HT1080 (cell line): Measurements from ENCODE around the gene PTBP3. TPM values are rescaled to one million over a fixed set of nuclear protein-coding genes. Genes with fewer than 3 reads are reported as not detected.

Experiments
- DNase-seq: peaks from one replicate; pipeline ENCODE4 v3.0.0-alpha.2; 2015; ENCODE audit warnings: low read depth
- total RNA-seq: library from RNA; depleted of rRNA; stranded (reverse); fragments of >200 nt; shearing (Covaris generic); gene quantifications from 2 replicates; pipeline ENCODE4 v1.2.3, GENCODE V29; 2014

PTBP3 gene
- total RNA-seq, 1 experiment from 2014 or later, result 49.5 TPM

GRCh38 chr9:112361601-112362000, 28.2 kb upstream of the PTBP3 start:
- DNase-seq, result peak; percentile 20

GRCh38 chr9:112360047-112360804, 26.8 kb upstream of the PTBP3 start:
- peak; percentile 69 for DNase-seq

- no peak for DNase-seq
Measured at GRCh38 chr9:112355427-112355897, 22.0 kb upstream of the PTBP3 start.

DNA sequence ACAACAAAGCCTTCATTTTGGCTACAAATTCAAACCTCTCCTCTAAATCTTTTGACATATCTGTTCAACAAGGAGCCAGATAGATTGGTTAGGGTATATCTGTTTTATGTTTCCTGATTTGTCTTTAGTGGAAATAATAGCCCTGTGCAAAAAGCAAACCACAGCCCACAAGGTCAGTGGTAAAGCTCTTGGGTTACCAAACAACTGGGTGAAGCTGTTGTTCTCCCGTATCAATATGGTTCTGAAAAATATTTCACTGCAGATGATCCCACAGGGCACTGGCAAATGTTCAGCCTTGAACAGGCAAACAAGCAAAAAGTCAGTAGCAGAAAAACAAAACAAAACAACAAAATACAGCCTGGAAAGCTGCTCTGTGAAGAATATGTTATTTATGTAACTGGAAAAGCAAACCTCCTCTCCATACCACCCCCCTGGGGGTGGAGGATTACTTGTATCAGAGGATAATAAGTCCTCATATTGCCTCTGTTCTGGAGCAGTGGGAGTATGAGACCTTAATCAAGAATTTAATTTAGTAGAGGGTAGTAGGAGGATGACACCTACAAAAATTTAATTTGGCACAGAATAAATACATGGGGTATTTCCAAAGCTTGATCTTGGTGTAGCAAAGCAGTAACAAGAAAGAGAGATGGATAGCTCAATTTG, 20.8 kb upstream of the PTBP3 start:
- no peak for DNase-seq

DNA sequence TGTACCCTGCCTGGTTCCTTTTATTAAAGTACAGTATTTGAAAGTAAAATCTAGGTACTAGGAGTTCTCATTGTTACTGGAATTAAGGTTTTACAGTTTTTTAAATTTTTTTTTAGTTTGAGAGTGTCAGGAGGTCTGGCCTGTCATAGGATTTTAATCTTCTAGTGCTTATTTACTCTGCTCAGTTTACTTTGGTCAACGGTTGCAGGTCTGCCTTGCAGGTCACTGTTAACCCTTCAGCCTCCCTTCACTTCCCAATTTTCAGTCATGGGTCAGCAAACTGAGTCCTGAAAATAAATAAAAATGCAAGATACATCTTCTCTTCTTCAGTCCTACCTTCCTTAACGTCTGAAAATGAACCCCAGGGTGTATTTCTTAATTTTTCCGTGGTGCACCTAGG, 18.8 kb upstream of the PTBP3 start:
- DNase-seq, result no peak

DNA sequence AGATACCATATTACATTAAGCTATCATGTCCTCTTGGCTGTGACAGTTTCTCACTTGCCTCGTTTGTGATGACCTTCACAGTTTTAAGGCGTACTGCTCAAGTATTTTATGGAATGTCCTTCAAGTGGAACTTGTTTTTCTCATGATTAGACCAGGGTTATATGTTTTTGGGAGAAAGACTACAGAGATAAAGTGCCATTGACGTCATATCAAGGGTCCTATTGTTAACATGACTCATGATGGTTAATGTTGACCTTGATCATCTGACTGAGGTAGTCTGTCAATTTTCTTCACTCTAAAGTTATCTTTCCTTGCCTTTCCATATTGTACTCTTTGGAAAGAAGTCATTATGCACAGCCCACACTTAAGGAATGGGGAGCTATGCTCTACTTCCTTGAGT, 17.8 kb upstream of the PTBP3 start:
- no peak for DNase-seq

- no peak for DNase-seq
Measured at GRCh38 chr9:112349008-112349333, 15.6 kb upstream of the PTBP3 start.

DNA sequence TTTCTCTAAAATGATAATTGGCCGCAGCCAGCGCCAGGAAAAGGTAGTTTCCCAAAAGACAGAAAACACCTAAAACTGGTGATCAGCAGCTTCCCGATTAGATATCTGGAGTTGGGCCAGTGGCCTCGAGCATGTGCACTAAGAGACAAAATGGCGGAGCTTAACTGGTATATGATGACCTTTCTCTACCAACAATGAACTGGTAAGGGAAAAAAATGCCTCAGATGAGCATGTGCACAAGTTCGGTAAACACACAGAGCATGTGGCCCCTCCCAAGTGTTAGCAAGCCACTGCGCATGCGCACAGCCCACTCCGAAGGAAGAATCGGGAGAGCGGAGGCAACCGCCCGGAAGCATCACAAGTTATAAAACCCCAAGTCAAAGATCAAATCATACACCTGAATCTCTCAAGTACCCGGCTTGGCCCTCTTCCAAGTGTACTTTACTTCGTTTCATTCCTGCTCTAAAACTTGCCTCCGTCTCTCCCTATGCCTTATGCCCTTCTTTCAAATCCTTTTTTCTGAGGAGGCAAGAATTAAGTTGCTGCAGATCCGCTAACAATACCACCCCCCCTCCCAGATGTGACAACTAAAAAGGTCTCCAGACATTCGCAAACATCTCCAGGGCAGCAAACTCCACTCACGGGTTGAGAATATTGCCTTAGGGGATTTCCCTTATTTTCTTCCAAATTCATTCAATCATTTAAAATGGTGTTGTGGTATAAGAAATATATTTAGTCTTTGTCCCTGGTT, 15.0 kb upstream of the PTBP3 start:
- DNase-seq, result no peak

GRCh38 chr9:112341730-112342129, 8.3 kb upstream of the PTBP3 start:
- DNase-seq, result peak; percentile 73

- DNase-seq, result no peak
Measured at GRCh38 chr9:112339886-112340285, 6.5 kb upstream of the PTBP3 start.

DNA sequence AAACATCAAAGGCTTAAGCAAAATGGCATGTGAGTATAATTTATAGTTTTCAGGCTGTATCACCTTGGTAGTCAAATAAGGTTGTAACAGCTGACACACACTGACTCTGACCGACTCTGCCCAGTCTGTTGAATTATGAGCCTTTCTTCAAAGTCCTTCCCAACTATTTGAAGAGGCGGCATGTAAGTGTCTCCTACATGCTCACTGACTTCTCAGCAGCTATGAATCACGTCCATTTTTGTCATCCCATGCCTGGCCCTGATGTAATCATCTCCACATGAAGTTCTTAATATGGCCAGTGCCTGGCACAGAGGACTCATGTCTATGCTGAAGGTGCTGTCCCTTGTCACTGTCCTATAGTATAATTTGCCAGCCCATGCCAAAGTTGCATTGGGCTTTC, 5.1 kb upstream of the PTBP3 start:
- DNase-seq, result peak; percentile 38

DNA sequence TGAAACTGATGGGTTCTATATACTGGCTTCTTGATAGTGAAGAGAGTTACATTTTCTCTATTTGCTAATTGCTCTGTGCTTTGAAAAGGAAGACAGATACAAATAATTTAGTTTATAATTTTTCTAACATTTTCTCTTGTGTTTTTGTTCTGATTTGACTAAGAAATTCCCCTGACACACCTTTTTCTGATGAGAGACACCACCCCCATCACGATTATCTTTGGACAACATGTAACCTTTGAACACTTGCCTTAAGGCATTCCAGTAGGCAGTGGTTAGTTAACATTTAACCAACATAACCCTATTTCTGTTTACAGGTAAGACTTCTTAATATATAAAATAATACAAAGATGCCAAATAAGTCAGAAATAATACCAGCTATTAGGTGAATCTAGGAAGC, 4.1 kb upstream of the PTBP3 start:
- DNase-seq, result no peak

DNA sequence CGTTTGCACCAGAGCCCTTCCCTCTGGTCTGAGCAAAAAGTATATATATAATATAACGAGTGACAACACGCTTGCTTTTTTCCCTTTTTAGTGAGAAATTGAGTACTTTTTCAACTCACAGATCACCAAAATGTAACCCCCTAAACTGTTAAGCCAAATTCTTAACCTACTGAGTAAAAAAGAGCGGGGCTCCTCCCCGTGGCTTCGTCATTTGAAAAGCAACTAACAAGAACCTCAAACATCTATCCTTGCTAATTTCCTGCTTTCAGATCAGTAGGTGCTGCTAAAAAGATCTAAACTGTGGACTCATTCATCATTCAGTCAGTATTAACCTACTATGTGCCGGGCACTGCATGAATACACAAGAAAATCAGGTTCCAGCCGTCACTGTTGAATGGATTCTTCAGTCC, 1.0 kb upstream of the PTBP3 start:
- DNase-seq, result peak; percentile 44

GRCh38 chr9:112333639-112334431, 416 bp upstream of the PTBP3 start:
- peak; percentile 84 for DNase-seq

- no peak for DNase-seq
Measured at GRCh38 chr9:112332674-112332976, 794 bp downstream of the PTBP3 start.

- no peak for DNase-seq
Measured at GRCh38 chr9:112332214-112332613, 1.2 kb downstream of the PTBP3 start.

- peak; percentile 12 for DNase-seq
Measured at GRCh38 chr9:112331674-112331952, 1.8 kb downstream of the PTBP3 start.

GRCh38 chr9:112328545-112328944, 4.9 kb downstream of the PTBP3 start:
- no peak for DNase-seq

DNA sequence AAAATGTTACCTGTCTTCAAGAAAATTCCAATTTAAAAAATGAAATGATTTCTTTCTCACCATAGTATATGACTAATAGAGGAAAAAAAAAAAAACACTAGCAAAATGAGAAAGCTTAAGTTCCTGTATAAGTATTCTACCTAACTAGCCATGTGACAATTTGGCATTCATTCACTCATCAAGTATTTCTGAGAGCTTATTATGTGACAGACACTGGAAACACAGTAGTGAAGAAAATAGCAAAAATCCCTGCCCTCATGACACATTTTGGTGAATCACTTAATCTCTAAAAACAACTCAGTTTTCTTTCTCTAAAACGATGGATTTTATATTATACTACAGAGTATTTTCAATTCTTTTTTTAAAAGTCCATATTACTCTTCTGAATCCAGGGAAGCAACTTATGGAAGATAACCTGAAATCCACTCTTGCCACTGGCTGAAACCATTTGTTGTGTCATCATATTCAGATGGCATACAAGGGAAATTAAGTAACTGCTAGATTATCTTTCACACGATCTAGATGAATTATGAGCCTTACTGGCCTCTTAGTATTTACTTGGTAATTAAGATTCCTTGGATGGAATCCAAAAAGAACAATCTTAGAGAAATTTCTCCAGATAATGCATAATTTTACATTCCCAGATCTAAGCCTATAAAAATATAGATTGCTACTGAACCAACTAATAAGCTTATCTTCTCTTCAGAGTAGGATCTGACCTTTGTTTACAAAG, 5.5 kb downstream of the PTBP3 start:
- DNase-seq, result no peak

- DNase-seq, result no peak
Measured at GRCh38 chr9:112326194-112326593, 7.2 kb downstream of the PTBP3 start.

GRCh38 chr9:112325600-112325999, 7.8 kb downstream of the PTBP3 start:
- no peak for DNase-seq
